ENCODE measurements around the gene LRP1B. TPM values are rescaled to one million over a fixed set of nuclear protein-coding genes. Genes with fewer than 3 reads are reported as not detected.

Gene LRP1B
- total and polyA plus RNA-seq, 2 donors (not counting 1 experiment from before 2014, with no cell fraction given) = not detected

- intact Hi-C loops (cut with micrococcal nuclease) = no loop called here
- DNase-seq = no peak
- H3K4me3 ChIP-seq (ENCODE audit: control extremely low read depth in 1 of 5, extremely low read depth in 1 of 5, insufficient read depth in 1 of 5, low read depth in 2 of 5, low read length in 4 of 5) = no peak overlapping the region
- H3K4me1 ChIP-seq (ENCODE audit: control insufficient read depth in 2 of 2, insufficient read depth in 2 of 2, low read length in 2 of 2) = no peaks in the 10 kb centered on the region
- Mint-ChIP-seq H3K4me1 (no peaks in the 10 kb centered on the region), H3K4me3 (no peak overlapping the region), H3K27me3 (peaks cover 3% of the 10 kb centered on the region), H3K9me3 (ENCODE audit: insufficient read depth) (no peaks in the 10 kb centered on the region), H3K27ac (no peak overlapping the region)
- WGBS (ENCODE audit: insufficient coverage) = no CpG with 5 or more reads among the region's 2 CpGs
- no peak overlapping the region for H3K4me2 ChIP-seq (replicated peaks; ENCODE audit: low read depth, low read length, poor library complexity, severe bottlenecking)
- TF ChIP-seq, protein P1, sequence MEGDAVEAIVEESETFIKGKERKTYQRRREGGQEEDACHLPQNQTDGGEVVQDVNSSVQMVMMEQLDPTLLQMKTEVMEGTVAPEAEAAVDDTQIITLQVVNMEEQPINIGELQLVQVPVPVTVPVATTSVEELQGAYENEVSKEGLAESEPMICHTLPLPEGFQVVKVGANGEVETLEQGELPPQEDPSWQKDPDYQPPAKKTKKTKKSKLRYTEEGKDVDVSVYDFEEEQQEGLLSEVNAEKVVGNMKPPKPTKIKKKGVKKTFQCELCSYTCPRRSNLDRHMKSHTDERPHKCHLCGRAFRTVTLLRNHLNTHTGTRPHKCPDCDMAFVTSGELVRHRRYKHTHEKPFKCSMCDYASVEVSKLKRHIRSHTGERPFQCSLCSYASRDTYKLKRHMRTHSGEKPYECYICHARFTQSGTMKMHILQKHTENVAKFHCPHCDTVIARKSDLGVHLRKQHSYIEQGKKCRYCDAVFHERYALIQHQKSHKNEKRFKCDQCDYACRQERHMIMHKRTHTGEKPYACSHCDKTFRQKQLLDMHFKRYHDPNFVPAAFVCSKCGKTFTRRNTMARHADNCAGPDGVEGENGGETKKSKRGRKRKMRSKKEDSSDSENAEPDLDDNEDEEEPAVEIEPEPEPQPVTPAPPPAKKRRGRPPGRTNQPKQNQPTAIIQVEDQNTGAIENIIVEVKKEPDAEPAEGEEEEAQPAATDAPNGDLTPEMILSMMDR (IDR thresholded peaks at IDR 0.05) = peak; percentile 59
- no peak for TF ChIP-seq EZH2 (IDR thresholded peaks at IDR 0.05; ENCODE audit: borderline replicate concordance, insufficient read depth, low read depth, low read length, poor library complexity, severe bottlenecking)
- ChIA-PET CTCF (interaction anchor here (1.2 to 1.4 kb wide), 2 partner anchors 9 to 12 kb away, joined by 3 to 5 read pairs; partner anchors contain the start of gene LRP1B), POLR2A (no interaction called here)
- no peaks in the 10 kb centered on the region for H4K20me1 ChIP-seq (ENCODE audit: control insufficient read depth, insufficient read depth, low read length, poor library complexity, severe bottlenecking)
- H3K27ac ChIP-seq (ENCODE audit: low read length in 2 of 2) = no peak overlapping the region
- no peak overlapping the region for H2AFZ ChIP-seq (ENCODE audit: insufficient read depth, low read depth, low read length, poor library complexity, severe bottlenecking)
- H3K9ac ChIP-seq (ENCODE audit: low read length) = no peak overlapping the region
- no peaks in the 10 kb centered on the region for H3K36me3 ChIP-seq (replicated peaks in 1 of 2; ENCODE audit: control extremely low read depth in 1 of 2, control insufficient read depth in 1 of 2, extremely low read depth in 1 of 2, insufficient read depth in 2 of 2, low read length in 1 of 2)
- no peaks in the 10 kb centered on the region for H3K9me3 ChIP-seq (ENCODE audit: control extremely low read depth in 1 of 3, control insufficient read depth in 2 of 3, insufficient read depth in 1 of 3, low read length in 2 of 3)
- no peaks in the 10 kb centered on the region for H3K27me3 ChIP-seq (replicated peaks in 1 of 4; ENCODE audit: control extremely low read depth in 1 of 4, control insufficient read depth in 3 of 4, insufficient read depth in 4 of 4, low read length in 3 of 4)
- ATAC-seq (ENCODE audit: low read depth) = no peak
- no peaks in the 10 kb centered on the region for H3K79me2 ChIP-seq (ENCODE audit: control insufficient read depth, insufficient read depth, low read length)
Observed at GRCh38 chr2:142140434-142140845, 9.6 kb upstream of the LRP1B start.

GRCh38 chr2:142139384-142139783 is 8.6 kb upstream of the LRP1B start:
- no peaks in the 10 kb centered on the region for H3K36me3 ChIP-seq (replicated peaks in 1 of 2; ENCODE audit: control extremely low read depth in 1 of 2, control insufficient read depth in 1 of 2, extremely low read depth in 1 of 2, insufficient read depth in 2 of 2, low read length in 1 of 2)
- H3K4me1 Mint-ChIP-seq = no peaks in the 10 kb centered on the region
- no peaks in the 10 kb centered on the region for H3K27me3 ChIP-seq (replicated peaks in 1 of 4; ENCODE audit: control extremely low read depth in 1 of 4, control insufficient read depth in 3 of 4, insufficient read depth in 4 of 4, low read length in 3 of 4)
- no peak overlapping the region for H3K4me3 ChIP-seq (ENCODE audit: control extremely low read depth in 1 of 5, extremely low read depth in 1 of 5, insufficient read depth in 1 of 5, low read depth in 2 of 5, low read length in 4 of 5)
- H3K9ac ChIP-seq (ENCODE audit: low read length) = no peak overlapping the region
- H3K27me3 Mint-ChIP-seq = peaks cover 8% of the 10 kb centered on the region
- no peaks in the 10 kb centered on the region for H4K20me1 ChIP-seq (ENCODE audit: control insufficient read depth, insufficient read depth, low read length, poor library complexity, severe bottlenecking)
- no peaks in the 10 kb centered on the region for H3K9me3 Mint-ChIP-seq (ENCODE audit: insufficient read depth)
- H3K4me1 ChIP-seq (ENCODE audit: control insufficient read depth in 2 of 2, insufficient read depth in 2 of 2, low read length in 2 of 2) = no peaks in the 10 kb centered on the region
- no peak overlapping the region for H3K27ac ChIP-seq (ENCODE audit: low read length in 2 of 2)
- CTCF ChIA-PET = interaction anchor here (1.4 kb wide), 1 partner anchor 11 kb away, joined by 5 read pairs; no protein-coding TSS in a partner anchor
- intact Hi-C loops (cut with micrococcal nuclease) = no loop called here
- H3K4me2 ChIP-seq (replicated peaks; ENCODE audit: low read depth, low read length, poor library complexity, severe bottlenecking) = no peak overlapping the region
- ATAC-seq (ENCODE audit: low read depth) = no peak
- POLR2A ChIA-PET = no interaction called here
- H2AFZ ChIP-seq (ENCODE audit: insufficient read depth, low read depth, low read length, poor library complexity, severe bottlenecking) = no peak overlapping the region
- H3K27ac Mint-ChIP-seq = no peak overlapping the region
- no peak for TF ChIP-seq EZH2 (IDR thresholded peaks at IDR 0.05; ENCODE audit: borderline replicate concordance, insufficient read depth, low read depth, low read length, poor library complexity, severe bottlenecking)
- TF ChIP-seq, protein P1 (IDR thresholded peaks at IDR 0.05) = no peak
- H3K79me2 ChIP-seq (ENCODE audit: control insufficient read depth, insufficient read depth, low read length) = no peaks in the 10 kb centered on the region
- no peak overlapping the region for H3K4me3 Mint-ChIP-seq
- no peaks in the 10 kb centered on the region for H3K9me3 ChIP-seq (ENCODE audit: control extremely low read depth in 1 of 3, control insufficient read depth in 2 of 3, insufficient read depth in 1 of 3, low read length in 2 of 3)
- 100% methylated on average over 4 of the region's 4 CpGs for WGBS (ENCODE audit: insufficient coverage)
- DNase-seq = no peak
